Measurements from ENCODE around the gene HYAL2.

GRCh38 chr3:50342813-50343633 is 20.5 kb upstream of the HYAL2 start:
- TF ChIP-seq SUZ12 (IDR thresholded peaks at IDR 0.05; ENCODE audit: extremely low read depth, insufficient read depth, insufficient read length) (no peak), ZNF274 (IDR thresholded peaks at IDR 0.05; ENCODE audit: low read depth, low read length) (no peak), YY1 (IDR thresholded peaks at IDR 0.05; ENCODE audit: insufficient read depth, insufficient read length) (no peak)
